CD4-positive, alpha-beta T cell (primary cell): Measurements from ENCODE around the gene PHF2. TPM values are rescaled to one million over a fixed set of nuclear protein-coding genes. Genes with fewer than 3 reads are reported as not detected.
A peak's percentile ranks its signal among the peaks of the same experiment; 100 is the strongest.

Experiments used
- ATAC-seq: fragments of 200-7000 bp; cut with Tn5 transposase; one replicate; pipeline ENCODE4 v1.10.0; 2022; ENCODE audit warnings: mild to moderate bottlenecking; ENCODE audit not compliant: poor library complexity
- CTCF ChIA-PET: fragments of 350-600 bp; sonication (Branson Sonifier 250); formaldehyde crosslinking; loops from one replicate; lab custom pipeline; 2021; ENCODE audit warnings: antibody characterized with exemption, inconsistent platforms; lab: Charles Lee
- POLR2A ChIA-PET: fragments of 350-600 bp; sonication (Branson Sonifier 250); formaldehyde crosslinking; loops from one replicate; lab custom pipeline; 2021; ENCODE audit warnings: antibody characterized with exemption, inconsistent platforms; lab: Charles Lee
- DNase-seq, 14 experiments: peaks; one replicate each; pipeline ENCODE4 v3.0.0-alpha.2; 2013 to 2020; ENCODE audit warnings: mixed read lengths in 2 of 14
- H3K27ac ChIP-seq, 2 donors: one replicate each; pipeline versions ENCODE4 v1.5.1 to v1.7.0; 2013; ENCODE audit warnings: low read length in 2 of 2, low read depth in 1 of 2, mild to moderate bottlenecking in 1 of 2
- H3K27me3 ChIP-seq, 2 experiments: 1 replicate in 1 of 2; 2 replicates in 1 of 2; pipeline versions ENCODE4 v1.6.1 to v1.7.0; 2013; ENCODE audit warnings: low read length in 2 of 2, control low read depth in 1 of 2, mild to moderate bottlenecking in 1 of 2, moderate library complexity in 1 of 2; ENCODE audit not compliant: insufficient read depth in 2 of 2, control insufficient read depth in 1 of 2
- H3K36me3 ChIP-seq: one replicate; pipeline ENCODE4 v1.6.1; 2013; ENCODE audit warnings: low read length, control low read depth; ENCODE audit not compliant: insufficient read depth
- H3K4me1 ChIP-seq: one replicate; pipeline ENCODE4 v1.6.1; 2013; ENCODE audit warnings: low read length, control low read depth; ENCODE audit not compliant: insufficient read depth
- H3K4me3 ChIP-seq: one replicate; pipeline ENCODE4 v1.5.1; 2013; ENCODE audit warnings: mild to moderate bottlenecking, low read length, moderate library complexity
- H3K9me3 ChIP-seq, 2 experiments: 1 replicate in 1 of 2; 2 replicates in 1 of 2; pipeline versions ENCODE4 v1.6.1 to v1.7.0; 2013; ENCODE audit warnings: low read length in 2 of 2, mild to moderate bottlenecking in 2 of 2, control low read depth in 1 of 2, moderate library complexity in 1 of 2; ENCODE audit not compliant: control insufficient read depth in 1 of 2, insufficient read depth in 1 of 2
- H3K27ac Mint-ChIP-seq: one replicate; pipeline ENCODE4 v1.8.0; 2020; ENCODE audit warnings: mixed read lengths
- H3K27me3 Mint-ChIP-seq: one replicate; pipeline ENCODE4 v1.8.0; 2021; ENCODE audit warnings: mixed read lengths
- H3K36me3 Mint-ChIP-seq: one replicate; pipeline ENCODE4 v1.8.0; 2021; ENCODE audit warnings: low read depth, mixed read lengths
- H3K4me1 Mint-ChIP-seq: one replicate; pipeline ENCODE4 v1.8.0; 2021; ENCODE audit warnings: low read depth, mixed read lengths
- H3K4me3 Mint-ChIP-seq: one replicate; pipeline ENCODE4 v1.8.0; 2020; ENCODE audit warnings: mild to moderate bottlenecking, mixed read lengths
- H3K9me3 Mint-ChIP-seq: one replicate; pipeline ENCODE4 v1.8.0; 2020; ENCODE audit warnings: mixed read lengths
- intact Hi-C, 2 experiments: fragments of 100-400 bp; cut with DNase I in 1 of 2; cut with micrococcal nuclease in 1 of 2; formaldehyde crosslinking; loops; one replicate each; pipeline versions ENCODE4 v1.15.1 to v1.9.0; 2023 to 2025; cut with DNase I, micrococcal nuclease
- total RNA-seq, 174 experiments: library from RNA in 2 of 174; stranded (reverse) in 2 of 174; gene quantifications; one replicate each; pipeline ENCODE4 v1.2.3 and lab custom pipeline; 2021 to 2026
- TF ChIP-seq, protein P1 (sequence below): fragments of 200-600 bp; IDR thresholded peaks from one replicate; pipeline ENCODE4 v1.8.0; 2022; ENCODE audit warnings: antibody characterized with exemption, mild to moderate bottlenecking

Gene PHF2
- total RNA-seq, 2 experiments from 2014 or later: 27.3 to 28.8 TPM

DNA sequence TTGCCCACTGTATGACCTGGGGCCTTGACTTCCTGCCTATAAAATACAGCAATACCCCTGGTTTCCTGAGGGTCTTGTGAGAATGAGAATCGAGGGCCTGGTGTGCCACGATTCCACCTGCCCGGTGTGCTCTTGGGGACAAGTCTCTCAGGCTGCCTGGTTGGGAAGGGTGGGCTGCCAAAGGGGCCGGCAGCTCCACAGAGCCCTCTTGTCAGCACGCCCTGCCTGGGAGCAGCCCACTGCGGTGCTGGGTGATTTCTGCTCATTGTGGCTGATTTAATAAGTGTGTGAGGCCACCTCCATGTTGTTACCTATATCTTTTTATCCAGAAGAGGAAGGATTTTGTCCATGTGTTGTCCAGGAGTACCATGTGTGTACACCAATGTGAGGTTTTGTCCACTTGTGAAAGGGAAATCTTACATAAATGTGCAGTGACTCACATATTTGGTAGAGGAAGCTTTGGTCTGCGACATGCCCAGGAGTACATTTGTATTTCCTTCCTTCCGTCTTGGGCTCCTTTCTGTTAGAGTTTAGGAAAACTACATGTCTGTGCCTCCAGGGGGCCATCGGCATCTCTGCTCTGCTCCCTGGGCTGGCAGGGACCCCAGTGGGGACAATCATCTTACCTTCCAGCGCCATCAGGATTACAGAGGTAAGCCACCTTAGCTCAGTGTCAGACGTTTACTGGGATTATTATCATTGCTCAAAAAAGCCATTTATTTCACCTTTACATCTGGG lies 108.6 kb downstream of the PHF2 start:
- intact Hi-C loops: loop anchor here in 1 of 2 experiments (5.0 kb wide), 1 partner anchor 527 kb away; no protein-coding TSS in a partner anchor
- Histone ChIP-seq H3K27ac (no peak overlapping the region), H3K27me3 (peaks cover 0 to 2% of the 10 kb centered on the region in 2 experiments), H3K36me3 (no peaks in the 10 kb centered on the region), H3K4me3 (no peak overlapping the region), H3K9me3 (peaks cover 13 to 14% of the 10 kb centered on the region in 2 experiments), H3K4me1 (peaks cover 6% of the 10 kb centered on the region)
- peaks cover 7% of the 10 kb centered on the region for H3K27me3 Mint-ChIP-seq
- ATAC-seq (no peak), DNase-seq (peak in 1 of 14 experiments; percentile 12)
- CTCF ChIA-PET: interaction anchor here (0.6 kb wide), 1 partner anchor 38 kb away, joined by 4 read pairs; no protein-coding TSS in a partner anchor
- TF ChIP-seq, protein P1, sequence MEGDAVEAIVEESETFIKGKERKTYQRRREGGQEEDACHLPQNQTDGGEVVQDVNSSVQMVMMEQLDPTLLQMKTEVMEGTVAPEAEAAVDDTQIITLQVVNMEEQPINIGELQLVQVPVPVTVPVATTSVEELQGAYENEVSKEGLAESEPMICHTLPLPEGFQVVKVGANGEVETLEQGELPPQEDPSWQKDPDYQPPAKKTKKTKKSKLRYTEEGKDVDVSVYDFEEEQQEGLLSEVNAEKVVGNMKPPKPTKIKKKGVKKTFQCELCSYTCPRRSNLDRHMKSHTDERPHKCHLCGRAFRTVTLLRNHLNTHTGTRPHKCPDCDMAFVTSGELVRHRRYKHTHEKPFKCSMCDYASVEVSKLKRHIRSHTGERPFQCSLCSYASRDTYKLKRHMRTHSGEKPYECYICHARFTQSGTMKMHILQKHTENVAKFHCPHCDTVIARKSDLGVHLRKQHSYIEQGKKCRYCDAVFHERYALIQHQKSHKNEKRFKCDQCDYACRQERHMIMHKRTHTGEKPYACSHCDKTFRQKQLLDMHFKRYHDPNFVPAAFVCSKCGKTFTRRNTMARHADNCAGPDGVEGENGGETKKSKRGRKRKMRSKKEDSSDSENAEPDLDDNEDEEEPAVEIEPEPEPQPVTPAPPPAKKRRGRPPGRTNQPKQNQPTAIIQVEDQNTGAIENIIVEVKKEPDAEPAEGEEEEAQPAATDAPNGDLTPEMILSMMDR: no peak
- H3K4me1 Mint-ChIP-seq: no peaks in the 10 kb centered on the region
- POLR2A ChIA-PET: no interaction called here
- H3K9me3 Mint-ChIP-seq: peaks cover 3% of the 10 kb centered on the region
- no peak overlapping the region for H3K4me3 Mint-ChIP-seq
- H3K36me3 Mint-ChIP-seq: no peaks in the 10 kb centered on the region
- H3K27ac Mint-ChIP-seq: no peak overlapping the region

DNA sequence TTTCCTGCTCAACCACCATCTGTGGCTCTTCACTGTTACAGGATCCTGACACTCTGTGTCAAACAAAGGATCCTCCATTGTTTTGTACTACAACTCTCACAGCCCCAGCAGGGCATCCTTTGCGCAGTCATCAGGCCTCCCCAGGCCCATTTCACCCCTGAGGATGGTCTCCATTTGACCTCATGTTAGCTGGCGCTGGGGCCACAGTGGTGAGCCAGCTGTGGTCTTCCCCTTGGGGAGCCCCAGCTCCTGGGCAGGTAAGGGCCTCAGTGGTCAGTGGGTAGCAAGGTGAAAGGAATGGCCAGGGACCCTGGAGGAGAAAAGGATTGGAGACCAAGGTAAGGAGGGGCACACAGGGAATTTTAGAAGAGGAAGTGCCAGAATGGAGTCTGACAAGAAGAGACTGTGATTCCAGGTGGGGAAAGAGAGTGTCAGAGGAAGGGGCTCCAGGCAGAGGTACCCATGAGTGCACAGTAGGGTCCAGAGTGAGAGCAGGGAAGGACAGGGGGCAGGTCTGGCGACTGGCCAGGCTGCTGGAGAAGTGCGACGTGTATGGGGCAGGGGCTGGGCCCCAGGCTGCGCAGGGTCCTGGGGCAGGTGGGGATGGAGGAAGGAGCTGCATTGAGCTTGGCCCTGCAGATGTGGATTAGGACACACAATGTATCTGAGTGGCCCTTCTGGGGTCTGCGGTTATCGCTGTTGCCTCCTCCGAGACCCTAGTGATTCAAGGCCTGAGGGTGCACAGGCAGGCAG lies 109.9 kb downstream of the PHF2 start:
- CTCF ChIA-PET: no interaction called here
- no peak for ATAC-seq
- Histone ChIP-seq H3K27me3 (peaks cover 0 to 2% of the 10 kb centered on the region in 2 experiments), H3K4me1 (peaks cover 6% of the 10 kb centered on the region), H3K36me3 (no peaks in the 10 kb centered on the region), H3K9me3 (peaks cover 13 to 15% of the 10 kb centered on the region in 2 experiments), H3K27ac (no peak overlapping the region), H3K4me3 (no peak overlapping the region)
- POLR2A ChIA-PET: no interaction called here
- Mint-ChIP-seq H3K27ac (no peak overlapping the region), H3K4me1 (no peaks in the 10 kb centered on the region), H3K9me3 (peaks cover 6% of the 10 kb centered on the region), H3K36me3 (no peaks in the 10 kb centered on the region), H3K4me3 (no peak overlapping the region), H3K27me3 (peaks cover 14% of the 10 kb centered on the region)
- intact Hi-C loops: no loop called here
- TF ChIP-seq, protein P1: no peak
- peak in 2 of 14 experiments; percentile 4 to 22 for DNase-seq

DNA sequence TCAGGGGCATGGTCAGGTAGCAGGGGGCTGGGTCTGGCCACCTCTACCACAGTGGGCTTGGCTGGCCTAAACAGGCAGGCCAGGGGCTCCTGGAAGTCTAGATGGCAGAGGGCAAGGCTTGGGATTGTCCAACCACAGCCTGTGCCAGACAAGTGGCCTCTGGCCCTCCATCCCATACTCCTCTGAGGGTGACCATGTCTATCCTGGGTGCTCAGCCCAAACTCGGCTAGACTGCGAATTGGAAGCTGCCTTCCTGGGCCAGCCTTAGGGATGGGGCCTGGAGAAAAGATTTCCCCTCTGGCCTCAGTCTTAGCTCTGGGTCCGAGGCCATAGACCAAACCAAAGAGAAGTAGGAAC lies 110.5 kb downstream of the PHF2 start:
- ChIA-PET POLR2A (no interaction called here), CTCF (no interaction called here)
- DNase-seq (no peak), ATAC-seq (no peak)
- Mint-ChIP-seq H3K36me3 (no peaks in the 10 kb centered on the region), H3K4me1 (no peaks in the 10 kb centered on the region), H3K27ac (no peak overlapping the region), H3K4me3 (no peak overlapping the region), H3K27me3 (peaks cover 14% of the 10 kb centered on the region), H3K9me3 (peaks cover 6% of the 10 kb centered on the region)
- H3K9me3 ChIP-seq: peaks cover 13 to 18% of the 10 kb centered on the region in 2 experiments
- no peak overlapping the region for H3K4me3 ChIP-seq
- TF ChIP-seq, protein P1: no peak
- H3K27ac ChIP-seq: no peak overlapping the region
- intact Hi-C loops: no loop called here
- H3K27me3 ChIP-seq: peaks cover 0 to 2% of the 10 kb centered on the region in 2 experiments
- H3K36me3 ChIP-seq: no peaks in the 10 kb centered on the region
- H3K4me1 ChIP-seq: peaks cover 6% of the 10 kb centered on the region
